T-helper 1 cell treated with Interleukin-12 subunit alpha and Interleukin-12 subunit beta and Interleukin-4 antibody, amounts not matched to agents 30 μg/mL and 1 μg/mL, for 36 hours (primary cell): ENCODE measurements around the gene ZKSCAN3.
"Not testable (repeated sequence)": the region's sequence is repeated elsewhere in the genome, so short reads cannot be mapped to it uniquely, and the experiment has no call there.

Experiments used
- H3K27ac Mint-ChIP-seq: one replicate; pipeline ENCODE4 v1.8.0; 2021; ENCODE audit warnings: mild to moderate bottlenecking, mixed read lengths
- H3K27me3 Mint-ChIP-seq: one replicate; pipeline ENCODE4 v1.8.0; 2021; ENCODE audit warnings: low read depth, mixed read lengths
- H3K36me3 Mint-ChIP-seq: one replicate; pipeline ENCODE4 v1.8.0; 2021; ENCODE audit warnings: low read depth, mixed read lengths
- H3K4me1 Mint-ChIP-seq: one replicate; pipeline ENCODE4 v1.8.0; 2021; ENCODE audit warnings: low read depth, mixed read lengths
- H3K4me3 Mint-ChIP-seq: one replicate; pipeline ENCODE4 v1.8.0; 2021; ENCODE audit warnings: mild to moderate bottlenecking, moderate library complexity, mixed read lengths
- H3K9me3 Mint-ChIP-seq: one replicate; pipeline ENCODE4 v1.8.0; 2021; ENCODE audit warnings: mixed read lengths

ZKSCAN3 gene

DNA sequence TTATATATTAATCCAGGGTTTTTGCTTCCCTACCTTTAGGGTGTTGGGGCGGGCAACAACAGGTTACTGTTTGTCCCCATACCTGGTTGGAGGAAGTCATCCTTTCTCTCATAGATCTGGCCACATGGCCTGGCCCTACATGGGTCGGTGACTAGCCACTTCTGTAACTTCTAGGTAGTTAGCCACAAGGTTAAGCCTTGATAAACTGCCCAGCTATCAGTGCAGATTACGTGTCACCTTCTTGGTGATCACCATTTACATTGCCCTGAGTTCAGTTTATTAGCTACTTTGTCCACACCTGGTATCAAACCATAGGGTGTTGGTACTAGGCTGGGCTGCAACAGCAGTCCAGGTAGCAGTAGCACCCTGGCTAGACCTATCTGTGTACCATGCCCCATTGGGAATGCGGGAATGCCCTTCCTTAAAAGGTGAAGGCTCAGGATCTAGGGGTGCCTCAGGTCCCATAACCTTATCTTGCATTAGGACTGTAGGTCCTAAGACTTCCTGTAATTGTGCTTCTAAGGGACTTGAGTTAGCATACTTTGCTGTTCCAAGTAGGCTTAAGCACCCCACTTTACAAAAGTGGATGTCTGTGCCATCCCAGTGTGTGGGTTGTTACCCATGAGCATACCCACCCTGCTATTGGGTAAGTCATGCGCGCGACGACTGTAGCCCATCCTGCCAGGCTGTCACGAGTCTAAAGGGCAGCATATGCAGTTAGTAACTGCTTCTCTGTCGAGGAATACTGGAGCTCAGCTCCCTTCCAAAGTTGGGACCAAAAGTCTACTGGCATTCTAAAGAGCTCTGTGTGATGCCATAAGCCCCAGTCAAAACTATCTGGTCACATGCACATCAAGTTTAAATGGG is 5.2 kb downstream of the ZKSCAN3 start:
- Mint-ChIP-seq H3K4me1 (peaks cover 39% of the 10 kb centered on the region), H3K4me3 (peak overlapping the region; percentile 93), H3K27me3 (no peaks in the 10 kb centered on the region), H3K27ac (no peak overlapping the region), H3K9me3 (no peaks in the 10 kb centered on the region), H3K36me3 (peaks cover 9% of the 10 kb centered on the region)

DNA sequence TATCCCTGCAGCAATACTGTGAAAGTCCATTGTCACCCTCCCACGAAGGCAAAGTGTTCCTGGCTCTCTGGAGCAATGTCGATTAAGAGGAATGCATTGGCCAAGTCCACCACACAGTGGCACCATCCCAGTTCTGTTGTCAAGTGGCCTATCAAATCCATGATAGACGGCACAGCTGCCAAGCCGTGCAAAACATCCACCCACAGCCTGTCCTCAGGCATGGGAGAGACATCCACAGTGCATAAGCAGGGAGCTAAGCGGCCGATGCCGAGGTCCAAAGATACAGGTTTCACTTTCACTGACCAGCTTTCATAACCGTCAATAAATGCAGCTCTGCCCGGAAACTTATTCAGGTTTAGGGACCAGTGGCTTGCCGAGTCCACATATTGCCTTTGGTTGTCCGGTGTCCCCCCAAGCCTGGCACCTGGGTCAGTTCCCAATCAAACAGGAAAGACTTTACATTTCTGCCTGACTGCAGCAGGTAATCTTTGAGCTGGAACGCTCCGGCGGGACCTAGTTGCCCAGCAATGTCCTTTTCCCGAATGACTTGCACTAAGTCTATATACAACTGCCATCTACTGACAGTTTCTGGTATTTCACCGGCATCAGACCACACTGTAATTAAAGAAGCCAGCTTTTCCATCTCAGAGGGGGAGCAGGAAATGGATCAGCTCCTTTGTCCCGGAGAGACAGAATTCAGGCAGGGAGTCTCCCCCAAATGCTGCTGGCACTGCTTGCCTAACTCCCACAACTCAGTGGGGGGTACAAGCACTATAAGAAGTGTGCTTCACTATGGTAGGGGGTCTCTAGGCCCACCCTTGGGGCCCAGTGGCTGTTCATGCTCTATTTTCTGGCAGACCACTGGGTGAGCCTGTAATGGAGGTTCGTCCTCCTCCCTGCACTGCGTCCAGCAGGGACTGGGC is 6.3 kb downstream of the ZKSCAN3 start:
- peaks cover 11% of the 10 kb centered on the region for H3K36me3 Mint-ChIP-seq
- peak overlapping the region; percentile 93 for H3K4me3 Mint-ChIP-seq
- peak overlapping the region; percentile 80 for H3K27ac Mint-ChIP-seq
- H3K9me3 Mint-ChIP-seq = no peaks in the 10 kb centered on the region
- no peaks in the 10 kb centered on the region for H3K27me3 Mint-ChIP-seq
- H3K4me1 Mint-ChIP-seq = peaks cover 30% of the 10 kb centered on the region

DNA sequence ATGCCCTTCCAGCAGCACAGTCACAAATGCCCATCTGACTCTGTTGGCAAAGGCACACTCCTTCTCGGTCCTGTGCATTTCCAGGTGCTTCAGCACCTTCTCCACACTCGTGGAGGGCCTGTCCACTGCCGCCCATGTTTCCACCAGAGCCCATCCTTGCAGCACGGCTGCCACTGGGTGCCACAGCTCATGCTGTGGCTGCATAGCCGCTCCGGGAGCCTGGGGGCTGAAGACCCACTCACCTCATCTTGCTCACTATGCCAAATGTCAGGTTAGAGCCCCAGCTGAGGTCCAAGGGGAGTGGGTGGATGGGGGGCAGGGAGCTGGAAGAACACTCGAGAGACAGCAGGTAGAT is 6.9 kb downstream of the ZKSCAN3 start:
- H3K36me3 Mint-ChIP-seq = peaks cover 11% of the 10 kb centered on the region
- H3K4me3 Mint-ChIP-seq = no peak overlapping the region
- no peaks in the 10 kb centered on the region for H3K9me3 Mint-ChIP-seq
- H3K27me3 Mint-ChIP-seq = no peaks in the 10 kb centered on the region
- peaks cover 25% of the 10 kb centered on the region for H3K4me1 Mint-ChIP-seq
- no peak overlapping the region for H3K27ac Mint-ChIP-seq

DNA sequence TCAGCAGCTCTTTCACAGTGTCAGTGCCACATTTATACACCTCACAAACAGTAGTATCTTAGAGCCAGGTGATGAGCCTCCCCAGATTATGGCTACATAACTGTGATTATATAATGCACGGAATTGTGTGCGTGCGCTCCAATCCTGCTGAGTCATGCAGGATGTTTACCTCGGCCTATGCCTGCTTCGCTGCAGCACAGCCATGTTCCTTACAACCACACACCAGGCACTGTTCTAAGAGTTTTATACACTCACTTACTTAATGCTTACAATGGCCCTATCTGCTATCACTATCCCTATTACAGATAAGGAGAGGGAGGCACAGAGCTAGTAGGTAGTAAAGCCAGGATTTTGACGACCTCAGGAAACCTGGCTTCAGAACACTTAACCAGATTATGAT is 7.3 kb downstream of the ZKSCAN3 start:
- Mint-ChIP-seq H3K27ac (no peak overlapping the region), H3K27me3 (no peaks in the 10 kb centered on the region), H3K36me3 (peaks cover 10% of the 10 kb centered on the region), H3K4me1 (peaks cover 24% of the 10 kb centered on the region), H3K4me3 (no peak overlapping the region), H3K9me3 (no peaks in the 10 kb centered on the region)

DNA sequence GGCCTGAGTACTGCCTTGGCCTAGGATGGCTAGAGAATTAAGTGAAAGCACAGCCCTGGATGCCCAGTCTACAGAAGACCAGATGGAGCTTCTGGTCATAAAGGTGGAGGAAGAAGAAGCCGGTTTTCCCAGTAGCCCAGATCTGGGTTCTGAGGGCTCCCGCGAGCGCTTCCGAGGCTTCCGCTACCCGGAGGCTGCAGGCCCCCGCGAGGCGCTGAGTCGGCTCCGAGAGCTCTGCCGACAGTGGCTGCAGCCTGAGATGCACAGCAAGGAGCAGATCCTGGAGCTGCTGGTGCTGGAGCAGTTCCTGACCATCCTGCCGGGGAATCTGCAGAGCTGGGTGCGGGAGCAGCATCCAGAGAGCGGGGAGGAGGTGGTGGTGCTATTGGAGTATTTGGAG is 9.8 kb downstream of the ZKSCAN3 start:
- H3K4me3 Mint-ChIP-seq, H3K27ac Mint-ChIP-seq, H3K27me3 Mint-ChIP-seq, H3K9me3 Mint-ChIP-seq, H3K36me3 Mint-ChIP-seq: not testable (repeated sequence)
- peaks cover 17% of the 10 kb centered on the region for H3K4me1 Mint-ChIP-seq

DNA sequence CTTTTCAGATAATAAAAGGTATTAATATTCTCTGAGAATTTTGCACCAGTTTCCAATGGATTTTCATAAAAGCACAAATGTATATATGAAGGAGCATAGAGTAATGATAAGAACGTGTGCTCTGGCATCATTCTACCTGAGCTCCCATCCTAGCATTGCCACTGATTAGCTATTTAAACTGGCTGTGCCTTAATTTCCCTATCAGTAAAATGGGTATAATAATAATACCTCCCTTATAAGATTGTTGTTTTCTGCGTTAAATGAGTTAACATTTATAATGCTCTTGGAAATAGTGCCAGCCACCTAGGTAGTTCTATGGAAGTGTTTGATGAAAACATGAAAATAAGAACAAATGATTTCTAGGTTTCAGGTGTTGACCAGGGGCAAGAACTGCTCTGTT is 11.2 kb downstream of the ZKSCAN3 start:
- Mint-ChIP-seq H3K9me3 (no peaks in the 10 kb centered on the region), H3K27ac (no peak overlapping the region), H3K4me3 (no peak overlapping the region), H3K36me3 (peaks cover 21% of the 10 kb centered on the region), H3K4me1 (peaks cover 8% of the 10 kb centered on the region), H3K27me3 (no peaks in the 10 kb centered on the region)

DNA sequence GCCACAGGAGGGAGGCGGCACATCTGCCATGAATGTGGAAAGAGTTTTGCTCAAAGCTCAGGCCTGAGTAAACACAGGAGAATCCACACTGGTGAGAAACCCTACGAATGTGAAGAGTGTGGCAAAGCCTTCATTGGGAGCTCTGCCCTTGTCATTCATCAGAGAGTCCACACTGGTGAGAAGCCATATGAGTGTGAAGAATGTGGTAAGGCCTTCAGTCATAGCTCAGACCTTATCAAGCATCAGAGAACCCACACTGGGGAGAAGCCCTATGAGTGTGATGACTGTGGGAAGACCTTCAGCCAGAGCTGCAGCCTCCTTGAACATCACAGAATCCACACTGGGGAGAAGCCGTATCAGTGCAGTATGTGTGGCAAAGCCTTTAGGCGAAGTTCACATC is 15.8 kb downstream of the ZKSCAN3 start:
- not testable (repeated sequence) for H3K27ac Mint-ChIP-seq, H3K27me3 Mint-ChIP-seq, H3K9me3 Mint-ChIP-seq, H3K4me3 Mint-ChIP-seq, H3K4me1 Mint-ChIP-seq
- H3K36me3 Mint-ChIP-seq = peaks cover 20% of the 10 kb centered on the region

DNA sequence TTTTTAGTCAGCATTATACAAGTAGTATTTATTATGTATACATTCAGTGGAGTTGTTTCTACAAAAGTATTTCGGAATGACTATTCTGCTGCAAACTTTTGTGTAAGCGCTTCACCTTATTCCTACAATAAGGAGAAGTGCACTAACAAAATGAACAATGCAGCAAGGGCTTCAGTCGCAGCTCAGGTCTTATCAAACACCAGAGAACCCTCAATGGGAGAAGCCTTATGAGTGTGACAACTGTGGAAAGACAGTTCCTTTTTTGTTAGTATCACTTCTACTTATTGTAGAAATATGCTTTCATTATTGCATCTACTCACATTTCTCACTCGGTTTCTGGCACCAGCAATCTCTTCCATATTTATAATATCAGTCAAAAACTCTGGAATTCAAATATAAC is 18.8 kb downstream of the ZKSCAN3 start:
- Mint-ChIP-seq H3K27ac (no peak overlapping the region), H3K36me3 (peaks cover 16% of the 10 kb centered on the region)

DNA sequence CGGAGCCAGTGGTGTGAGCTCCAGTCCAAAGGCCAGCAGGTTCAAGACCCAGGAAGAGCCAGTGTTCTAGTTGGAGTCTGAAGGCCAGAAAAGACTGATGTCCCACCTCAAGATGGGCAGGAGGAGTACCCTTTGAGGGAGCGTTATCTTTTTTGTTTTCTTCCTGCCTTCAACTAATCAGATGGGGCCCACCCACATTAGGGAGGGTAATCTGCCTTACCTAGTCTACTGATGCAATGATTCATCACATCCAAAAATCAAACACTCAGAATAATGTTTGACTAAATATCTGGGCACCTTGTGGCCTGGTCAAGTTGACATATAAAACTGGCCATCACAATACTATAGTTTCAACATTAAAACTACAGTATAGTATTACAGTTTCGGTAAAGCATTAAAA is 19.7 kb downstream of the ZKSCAN3 start:
- Mint-ChIP-seq H3K9me3 (no peaks in the 10 kb centered on the region), H3K27me3 (no peaks in the 10 kb centered on the region), H3K4me1 (no peaks in the 10 kb centered on the region), H3K4me3 (no peak overlapping the region), H3K27ac (no peak overlapping the region), H3K36me3 (peaks cover 13% of the 10 kb centered on the region)

More for the DNA sequence above, 18.8 kb downstream of the ZKSCAN3 start:
- H3K4me3 Mint-ChIP-seq = no peak overlapping the region
- no peaks in the 10 kb centered on the region for H3K4me1 Mint-ChIP-seq
- H3K27me3 Mint-ChIP-seq = no peaks in the 10 kb centered on the region
- no peaks in the 10 kb centered on the region for H3K9me3 Mint-ChIP-seq

DNA sequence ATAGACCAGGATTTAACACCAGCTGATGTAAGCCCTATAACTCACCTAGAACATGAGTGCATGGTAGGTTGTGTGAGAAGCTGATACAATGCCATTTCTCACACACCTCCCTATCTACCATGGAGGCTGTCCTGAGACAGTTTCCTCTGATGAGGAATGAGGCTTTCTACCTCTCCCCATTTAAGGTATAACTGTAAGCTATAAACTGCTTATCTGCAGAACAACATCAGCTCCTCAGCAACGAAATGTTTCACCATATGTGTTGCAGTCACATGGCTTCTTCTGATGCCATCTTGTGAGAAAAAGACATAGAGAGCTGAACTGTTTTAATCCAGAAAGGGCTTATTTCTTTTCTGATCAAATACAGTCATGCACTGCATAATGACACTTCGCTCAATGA is 20.7 kb downstream of the ZKSCAN3 start:
- no peaks in the 10 kb centered on the region for H3K9me3 Mint-ChIP-seq
- H3K4me3 Mint-ChIP-seq = no peak overlapping the region
- no peaks in the 10 kb centered on the region for H3K27me3 Mint-ChIP-seq
- no peak overlapping the region for H3K27ac Mint-ChIP-seq
- H3K4me1 Mint-ChIP-seq = no peaks in the 10 kb centered on the region
- H3K36me3 Mint-ChIP-seq = peaks cover 10% of the 10 kb centered on the region

DNA sequence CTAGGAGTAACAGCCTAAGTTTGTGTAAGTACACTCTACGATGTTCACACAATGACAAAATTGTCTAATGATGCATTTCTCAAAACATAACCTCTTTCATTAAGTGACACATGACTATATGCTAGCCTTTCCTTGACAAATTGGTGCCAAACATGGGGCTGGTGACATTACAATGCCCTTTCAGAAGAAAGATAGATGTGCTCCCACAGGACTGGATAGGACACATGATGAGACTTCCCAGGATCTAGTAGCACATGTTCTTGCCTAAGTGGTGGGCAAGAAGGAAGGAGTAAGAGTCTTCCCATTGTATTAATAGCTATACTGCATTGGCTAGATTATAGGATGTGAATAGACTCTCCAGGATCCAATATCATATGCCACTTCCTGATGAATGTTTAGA is 21.5 kb downstream of the ZKSCAN3 start:
- Mint-ChIP-seq H3K27me3 (no peaks in the 10 kb centered on the region), H3K9me3 (no peaks in the 10 kb centered on the region), H3K4me3 (no peak overlapping the region), H3K27ac (no peak overlapping the region), H3K36me3 (peaks cover 9% of the 10 kb centered on the region), H3K4me1 (no peaks in the 10 kb centered on the region)

DNA sequence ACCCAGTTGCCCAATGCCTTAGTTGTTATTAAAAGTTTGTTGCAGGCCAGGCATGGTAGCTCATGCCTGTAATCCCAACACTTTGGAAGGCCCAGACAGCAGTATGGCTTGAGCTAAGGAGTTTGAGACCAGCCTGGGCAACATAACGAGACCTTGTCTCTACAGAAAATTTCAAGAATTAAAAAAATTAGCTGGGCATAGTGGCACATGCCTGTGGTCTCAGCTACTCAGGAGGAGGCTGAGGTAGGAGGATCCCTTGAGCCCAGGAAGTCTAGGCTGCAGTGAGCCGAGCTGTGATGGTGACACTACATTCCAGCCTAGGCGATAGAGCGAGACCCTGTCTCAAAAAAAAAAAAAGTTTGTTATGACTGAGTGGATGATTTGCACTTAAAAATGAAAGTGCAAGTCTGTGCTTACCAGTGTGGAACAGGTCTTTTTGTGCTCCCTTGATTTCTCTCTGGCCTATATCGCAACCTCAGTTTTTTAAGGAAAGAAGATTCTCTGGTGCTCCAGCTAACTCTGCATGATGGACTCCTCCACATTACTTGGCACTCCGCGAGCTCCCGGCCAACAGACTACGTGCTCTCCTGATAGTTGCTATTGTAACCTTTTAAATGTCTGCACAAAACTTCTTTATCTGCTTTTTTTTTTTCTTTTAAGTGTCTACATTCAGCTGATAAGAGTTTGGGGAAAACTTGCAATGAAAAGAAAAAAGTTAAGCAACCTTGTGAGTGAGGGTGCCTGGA is 22.1 kb downstream of the ZKSCAN3 start:
- Mint-ChIP-seq H3K4me3 (no peak overlapping the region), H3K27ac (no peak overlapping the region), H3K36me3 (peaks cover 9% of the 10 kb centered on the region), H3K4me1 (no peaks in the 10 kb centered on the region), H3K9me3 (no peaks in the 10 kb centered on the region), H3K27me3 (no peaks in the 10 kb centered on the region)

DNA sequence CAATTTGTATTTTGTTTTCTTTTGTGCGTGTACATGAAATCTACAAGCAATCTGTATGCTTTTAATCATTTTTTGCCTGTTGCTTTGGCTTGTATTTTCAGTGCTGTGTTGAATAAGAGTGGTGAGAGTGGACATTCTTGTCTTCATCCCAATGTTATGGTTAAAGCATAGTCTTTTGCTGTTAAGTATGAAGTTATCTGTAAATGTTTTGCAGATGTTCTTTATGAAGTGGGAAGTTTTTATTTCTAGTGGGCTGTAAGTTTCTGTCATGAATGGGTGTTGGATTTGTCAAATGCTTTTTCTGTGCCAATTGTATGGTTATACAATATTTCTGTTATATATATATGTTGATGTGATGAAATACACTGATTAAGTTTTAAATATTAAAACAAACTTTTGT is 24.2 kb downstream of the ZKSCAN3 start:
- Mint-ChIP-seq H3K36me3 (peaks cover 16% of the 10 kb centered on the region), H3K9me3 (no peaks in the 10 kb centered on the region), H3K4me1 (no peaks in the 10 kb centered on the region), H3K27me3 (no peaks in the 10 kb centered on the region), H3K4me3 (no peak overlapping the region), H3K27ac (no peak overlapping the region)

DNA sequence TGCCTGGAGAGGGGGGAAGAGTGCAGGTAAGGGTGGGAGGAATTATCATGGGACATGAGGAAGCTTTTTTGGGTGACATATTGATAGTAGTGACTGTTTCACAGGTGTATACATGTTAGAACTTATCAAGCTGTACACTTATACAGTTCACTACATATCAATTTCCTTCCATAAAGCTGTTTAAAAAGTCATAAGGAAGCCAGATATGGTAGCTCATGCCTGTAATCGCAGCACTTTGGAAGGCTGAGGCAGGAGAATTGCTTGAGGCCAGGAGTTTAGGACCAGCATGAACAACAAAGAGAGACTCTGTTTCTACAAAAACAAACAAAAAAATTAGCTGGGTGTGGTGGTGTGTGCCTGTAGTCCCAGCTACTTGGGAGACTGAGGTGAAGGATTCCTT is 28.1 kb downstream of the ZKSCAN3 start:
- H3K27ac Mint-ChIP-seq = no peak overlapping the region
- H3K36me3 Mint-ChIP-seq = peaks cover 47% of the 10 kb centered on the region
- H3K4me1 Mint-ChIP-seq = peaks cover 2% of the 10 kb centered on the region
- H3K4me3 Mint-ChIP-seq = no peak overlapping the region
- H3K9me3 Mint-ChIP-seq = peaks cover 16% of the 10 kb centered on the region
- H3K27me3 Mint-ChIP-seq = no peaks in the 10 kb centered on the region
